CD4-positive, alpha-beta T cell treated with Interleukin-4 for 1 hour (primary cell): ENCODE results near the gene SELENOT.

Source experiments
- DNase-seq, 2 donors: peaks; one replicate each; pipeline ENCODE4 v3.0.0-alpha.2; 2020 to 2022

The SELENOT gene

DNA sequence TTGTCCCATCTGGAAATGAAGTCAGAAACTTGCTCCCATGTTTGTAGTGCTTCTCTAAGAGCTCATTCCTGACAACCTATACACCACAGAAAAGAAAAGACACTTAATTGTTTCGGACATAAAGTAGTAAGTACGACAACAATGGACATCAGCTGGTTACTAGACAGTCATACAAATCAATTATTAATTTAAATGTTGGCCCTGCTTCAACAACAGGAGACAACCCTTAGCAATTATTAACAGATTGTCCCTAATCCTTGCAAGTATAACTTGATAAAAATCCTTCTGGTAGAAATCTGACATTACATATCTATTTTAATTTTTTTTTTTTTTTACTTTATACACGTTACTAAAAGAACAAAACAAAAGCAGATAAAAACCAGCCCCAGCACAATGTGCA lies 70.8 kb downstream of the SELENOT start:
- DNase-seq, result no peak

GRCh38 chr3:150675587-150675986 lies 72.5 kb downstream of the SELENOT start:
- DNase-seq, result no peak
